HepG2 (cell line): Measurements from ENCODE around the gene APOL2. TPM values are rescaled to one million over a fixed set of nuclear protein-coding genes. Genes with fewer than 3 reads are reported as not detected.

ENCODE experiments used
- ATAC-seq: fragments of 200-7000 bp; cut with Tn5 transposase; 3 replicates; pipeline ENCODE4 v1.9.1; 2020; ENCODE audit warnings: mild to moderate bottlenecking, moderate library complexity
- BruUV-seq: library from RNA; stranded (reverse); fragments of 400-500 nt; replicated peaks from 2 replicates; lab custom pipeline; 2021; lab: Mats Ljungman, UMichigan
- CTCF ChIA-PET: fragments of 300-600 bp; formaldehyde crosslinking; extraction: SDS; loops from one replicate; lab custom pipeline; 2021; ENCODE audit warnings: low total read pairs, inconsistent platforms, low intra/inter-chr PET ratio; lab: Yijun Ruan, JAX
- POLR2A ChIA-PET: fragments of 350-600 bp; sonication (Branson Sonifier 250); formaldehyde crosslinking; loops from one replicate; lab custom pipeline; 2020; ENCODE audit warnings: antibody characterized with exemption, inconsistent platforms; lab: Yijun Ruan, JAX
- DNase-seq: peaks from one replicate; pipeline ENCODE4 v3.0.0-alpha.2; 2015; ENCODE audit warnings: low spot score
- FAIRE-seq: peaks from 3 replicates; lab custom pipeline; 2011; peaks lifted over from hg19 to GRCh38; lab: Jason Lieb, UNC
- H2AFZ ChIP-seq: one replicate; pipeline ENCODE4 v1.6.1; 2011; ENCODE audit warnings: low read length, inconsistent platforms
- H3K27ac ChIP-seq: fragments of 300-600 bp; 3 replicates; pipeline ENCODE4 v1.8.0; 2011; ENCODE audit warnings: mixed run types, mild to moderate bottlenecking, mixed read lengths, low read length, inconsistent platforms; ENCODE audit not compliant: insufficient read depth; ENCODE audit errors: extremely low read length
- H3K27me3 ChIP-seq, 2 experiments: fragments of 200-600 bp in 1 of 2; 2 replicates in 1 of 2; 3 replicates in 1 of 2; pipeline versions ENCODE4 v1.6.0 to v1.8.0; 2011; ENCODE audit warnings: low read length in 2 of 2, mild to moderate bottlenecking in 2 of 2, moderate library complexity in 2 of 2, inconsistent platforms in 1 of 2; ENCODE audit not compliant: insufficient read depth in 2 of 2, control insufficient read depth in 1 of 2
- H3K36me3 ChIP-seq, 2 experiments: fragments of 200-600 bp in 1 of 2; replicated peaks in 1 of 2; 2 replicates in 1 of 2; 3 replicates in 1 of 2; pipeline versions ENCODE4 v1.5.1 to v1.8.0; 2011; ENCODE audit warnings: low read length in 2 of 2, inconsistent platforms in 1 of 2; ENCODE audit not compliant: insufficient read depth in 2 of 2, control insufficient read depth in 1 of 2
- H3K4me1 ChIP-seq: 2 replicates; pipeline ENCODE4 v1.5.1; 2012; ENCODE audit warnings: low read length, inconsistent platforms; ENCODE audit not compliant: insufficient read depth
- H3K4me2 ChIP-seq: 2 replicates; pipeline ENCODE4 v1.6.0; 2011; ENCODE audit warnings: low read depth, low read length, inconsistent platforms
- H3K4me3 ChIP-seq, 3 experiments: fragments of 200-600 bp in 1 of 3; sonication (generic), shearing (Covaris generic) in 1 of 3; replicated peaks in 1 of 3; 2 replicates each; pipeline ENCODE4 v1.5.1; 2011 to 2016; ENCODE audit warnings: low read length in 3 of 3, inconsistent platforms in 2 of 3, low read depth in 2 of 3, mild to moderate bottlenecking in 2 of 3, control low read depth in 1 of 3, mixed read lengths in 1 of 3; ENCODE audit not compliant: insufficient read depth in 1 of 3
- H3K79me2 ChIP-seq: one replicate; pipeline ENCODE4 v1.6.1; 2011; ENCODE audit warnings: low read length, inconsistent platforms; ENCODE audit not compliant: insufficient read depth
- H3K9ac ChIP-seq: 2 replicates; pipeline ENCODE4 v1.6.0; 2011; ENCODE audit warnings: mild to moderate bottlenecking, low read depth, low read length, inconsistent platforms; ENCODE audit not compliant: insufficient read depth
- H3K9me3 ChIP-seq: 2 replicates; pipeline ENCODE4 v1.5.1; 2012; ENCODE audit warnings: mild to moderate bottlenecking, low read length
- H4K20me1 ChIP-seq: 2 replicates; pipeline ENCODE4 v1.6.0; 2011; ENCODE audit warnings: inconsistent platforms, mild to moderate bottlenecking, low read length, moderate library complexity; ENCODE audit not compliant: insufficient read depth
- FOXO1 ChIP-seq: sonication (generic); formaldehyde crosslinking; IDR thresholded peaks from 2 replicates; pipeline ENCODE4 v1.4.0; 2020; ENCODE audit warnings: missing genetic modification reagents
- HDAC2 ChIP-seq: sonication (generic); formaldehyde crosslinking; IDR thresholded peaks from 2 replicates; pipeline ENCODE4 v1.4.0; 2020; ENCODE audit warnings: missing genetic modification reagents
- HNRNPL ChIP-seq: fragments of 200-400 bp; formaldehyde crosslinking; IDR thresholded peaks from 2 replicates; pipeline ENCODE4 v1.6.1; 2017; ENCODE audit warnings: mild to moderate bottlenecking, low read depth, low read length
- HOXA7 ChIP-seq: sonication (generic); formaldehyde crosslinking; IDR thresholded peaks from 2 replicates; pipeline ENCODE4 v1.8.1; 2022; ENCODE audit warnings: mild to moderate bottlenecking, missing genetic modification reagents, moderate library complexity
- KDM3A ChIP-seq: IDR thresholded peaks from 2 replicates; pipeline ENCODE4 v1.6.1; 2018; ENCODE audit warnings: low read depth, missing compliant biosample characterization
- NFKBIZ ChIP-seq: IDR thresholded peaks from 2 replicates; pipeline ENCODE4 v1.6.1; 2018; ENCODE audit warnings: missing genetic modification reagents, missing compliant biosample characterization
- POLR2AphosphoS5 ChIP-seq: IDR thresholded peaks from 2 replicates; pipeline ENCODE4 v1.6.1; 2012; ENCODE audit warnings: low read depth, low read length
- RARG ChIP-seq: sonication (generic); formaldehyde crosslinking; IDR thresholded peaks from 2 replicates; pipeline ENCODE4 v1.4.0; 2020; ENCODE audit warnings: low read depth, mild to moderate bottlenecking, missing genetic modification reagents
- SATB2 ChIP-seq: sonication (generic); formaldehyde crosslinking; IDR thresholded peaks from 2 replicates; pipeline ENCODE4 v1.5.0; 2020; ENCODE audit warnings: missing genetic modification reagents
- SIX1 ChIP-seq: sonication (generic); formaldehyde crosslinking; IDR thresholded peaks from 2 replicates; pipeline ENCODE4 v1.4.0; 2020; ENCODE audit warnings: missing genetic modification reagents, borderline replicate concordance
- SUZ12 ChIP-seq: fragments of 150-350 bp; IDR thresholded peaks from 2 replicates; pipeline ENCODE4 v1.6.1; 2014; ENCODE audit warnings: low read depth, low read length
- TOPORS ChIP-seq: sonication (generic); formaldehyde crosslinking; IDR thresholded peaks from 2 replicates; pipeline ENCODE4 v1.8.0; 2023; ENCODE audit warnings: mild to moderate bottlenecking, missing genetic modification reagents
- ZFP90 ChIP-seq: sonication (generic); formaldehyde crosslinking; IDR thresholded peaks from 2 replicates; pipeline ENCODE4 v1.8.0; 2022; ENCODE audit warnings: missing genetic modification reagents, mild to moderate bottlenecking, inconsistent platforms, borderline replicate concordance
- ZNF883 ChIP-seq: sonication (generic); formaldehyde crosslinking; IDR thresholded peaks from 2 replicates; pipeline ENCODE4 v1.5.1; 2020; ENCODE audit warnings: mild to moderate bottlenecking, missing genetic modification reagents; ENCODE audit errors: not compliant biosample characterization
- WGBS: methylation state at CpG from one replicate; pipeline ENCODE4 v1.1.6; 2017; ENCODE audit warnings: low lambda C conversion rate; 5-methylcytosine and 5-hydroxymethylcytosine counted together
- in situ Hi-C: cut with HindIII; loops from 2 replicates; pipeline ENCODE4 v1.10.0; 2017; ENCODE audit warnings: low pct_unique_long_range_greater_than_20kb; ENCODE audit not compliant: extremely low pct_ligation_motif_present
- intact Hi-C: fragments of 100-400 bp; cut with micrococcal nuclease; formaldehyde crosslinking; loops from one replicate; pipeline ENCODE4 v1.10.0; 2022; ENCODE audit not compliant: unreplicated experiment
- polyA plus RNA-seq, 8 experiments: library from polyadenylated mRNA; depleted of rRNA in 3 of 8; stranded (reverse) in 7 of 8; unstranded in 1 of 8; fragments of >200 nt; fragmentation: Illumina TruSeq in 4 of 8; extraction: Trizol in 4 of 8; gene quantifications; 2 replicates each; pipeline versions ENCODE4 v1.2.1 to v1.2.3, GENCODE V29; 2011 to 2016; ENCODE audit warnings: low read depth in 4 of 8, missing spikeins in 1 of 8, mixed read lengths in 1 of 8; ENCODE audit not compliant: insufficient read depth in 1 of 8
- total RNA-seq, 5 experiments: library from RNA; depleted of rRNA; stranded (reverse); fragments of >200 nt; fragmentation: Illumina TruSeq; extraction: Trizol; gene quantifications; 2 replicates each; pipeline ENCODE4 v1.2.3, GENCODE V29; 2016; ENCODE audit warnings: low read depth in 1 of 5
- TF ChIP-seq, protein P1 (sequence below): sonication (generic); formaldehyde crosslinking; IDR thresholded peaks from 2 replicates; pipeline ENCODE4 v1.8.1; 2023; ENCODE audit warnings: mild to moderate bottlenecking, missing genetic modification reagents, borderline replicate concordance
- TF ChIP-seq, protein P2 (sequence below): sonication (generic); formaldehyde crosslinking; IDR thresholded peaks from 2 replicates; pipeline ENCODE4 v1.4.0; 2020; ENCODE audit warnings: missing genetic modification reagents
- TF ChIP-seq, protein P3 (sequence below): sonication (generic); formaldehyde crosslinking; IDR thresholded peaks from 2 replicates; pipeline ENCODE4 v1.5.1; 2020; ENCODE audit warnings: mild to moderate bottlenecking, missing genetic modification reagents, moderate library complexity

Gene APOL2
- total and polyA plus RNA-seq, 2 of the 13 experiments (the other 11 are each of a cell fraction or from before 2014, with no cell fraction given), result 28.7 to 51.2 TPM

DNA sequence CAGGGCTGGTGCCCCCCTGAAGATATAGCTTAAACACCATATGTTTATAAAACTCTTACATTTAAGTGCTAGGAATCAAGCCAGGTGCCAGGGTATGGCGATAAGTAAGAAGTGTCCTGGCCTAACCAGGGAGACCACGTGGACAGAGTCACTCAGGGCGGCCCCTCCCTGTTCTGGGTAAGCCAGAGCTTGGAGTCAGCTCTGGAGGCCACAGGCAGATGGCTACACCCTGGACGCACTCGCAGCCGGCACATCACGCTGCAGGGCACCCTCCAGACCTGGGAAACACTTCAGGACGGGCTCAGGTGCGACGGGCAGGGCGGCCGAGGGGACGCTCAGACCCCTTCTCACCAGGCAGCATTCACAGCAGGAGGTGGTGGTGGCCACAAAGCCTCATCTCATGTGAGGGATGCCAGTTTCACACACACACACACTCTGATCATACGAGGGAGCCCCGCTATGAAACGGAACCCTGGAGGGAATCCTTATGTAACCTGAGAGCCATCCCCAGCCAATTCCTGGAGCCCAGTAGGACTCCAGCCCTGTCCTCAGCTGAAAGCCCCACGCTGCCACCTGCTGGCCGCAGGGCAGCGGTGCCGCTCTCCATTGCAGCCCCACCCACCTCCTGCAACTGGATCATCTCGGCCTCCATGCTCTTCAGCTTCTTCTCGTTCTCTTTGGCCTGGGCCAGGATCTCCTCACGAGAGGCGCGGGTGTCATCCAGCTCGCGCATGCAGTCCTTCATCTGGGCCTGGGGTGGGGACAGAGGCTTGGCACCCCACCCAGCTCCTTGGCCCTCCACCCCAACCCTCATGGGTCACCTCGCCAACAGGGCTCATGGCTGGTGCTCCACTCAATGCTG lies 47.0 kb upstream of the APOL2 start:
- peak; percentile 77 for FAIRE-seq
- TF ChIP-seq ZFP90, result no peak
- no peak for TF ChIP-seq POLR2AphosphoS5
- no peak for TF ChIP-seq TOPORS (CRISPR knock-in tag)
- 0 out of 2 replicates have a peak, but pooled peaks have one; percentile 17 for TF ChIP-seq HNRNPL
- TF ChIP-seq RARG (CRISPR knock-in tag), result no peak
- TF ChIP-seq ZNF883 (CRISPR knock-in tag), result peak; percentile 42
- TF ChIP-seq KDM3A, result peak; percentile 65; the same call in 1 of the 2 replicates
- no peak for TF ChIP-seq FOXO1 (CRISPR knock-in tag)
- TF ChIP-seq SATB2 (CRISPR knock-in tag), result no peak
- TF ChIP-seq NFKBIZ (CRISPR knock-in tag), result no peak
- TF ChIP-seq HDAC2, result no peak
- TF ChIP-seq, protein P1, sequence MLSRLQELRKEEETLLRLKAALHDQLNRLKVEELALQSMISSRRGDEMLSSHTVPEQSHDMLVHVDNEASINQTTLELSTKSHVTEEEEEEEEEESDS, result no peak
- TF ChIP-seq SIX1 (CRISPR knock-in tag), result peak; percentile 63
- TF ChIP-seq, protein P2, sequence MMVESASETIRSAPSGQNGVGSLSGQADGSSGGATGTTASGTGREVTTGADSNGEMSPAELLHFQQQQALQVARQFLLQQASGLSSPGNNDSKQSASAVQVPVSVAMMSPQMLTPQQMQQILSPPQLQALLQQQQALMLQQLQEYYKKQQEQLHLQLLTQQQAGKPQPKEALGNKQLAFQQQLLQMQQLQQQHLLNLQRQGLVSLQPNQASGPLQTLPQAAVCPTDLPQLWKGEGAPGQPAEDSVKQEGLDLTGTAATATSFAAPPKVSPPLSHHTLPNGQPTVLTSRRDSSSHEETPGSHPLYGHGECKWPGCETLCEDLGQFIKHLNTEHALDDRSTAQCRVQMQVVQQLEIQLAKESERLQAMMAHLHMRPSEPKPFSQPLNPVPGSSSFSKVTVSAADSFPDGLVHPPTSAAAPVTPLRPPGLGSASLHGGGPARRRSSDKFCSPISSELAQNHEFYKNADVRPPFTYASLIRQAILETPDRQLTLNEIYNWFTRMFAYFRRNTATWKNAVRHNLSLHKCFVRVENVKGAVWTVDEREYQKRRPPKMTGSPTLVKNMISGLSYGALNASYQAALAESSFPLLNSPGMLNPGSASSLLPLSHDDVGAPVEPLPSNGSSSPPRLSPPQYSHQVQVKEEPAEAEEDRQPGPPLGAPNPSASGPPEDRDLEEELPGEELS (CRISPR knock-in tag), result no peak
- TF ChIP-seq, protein P3, sequence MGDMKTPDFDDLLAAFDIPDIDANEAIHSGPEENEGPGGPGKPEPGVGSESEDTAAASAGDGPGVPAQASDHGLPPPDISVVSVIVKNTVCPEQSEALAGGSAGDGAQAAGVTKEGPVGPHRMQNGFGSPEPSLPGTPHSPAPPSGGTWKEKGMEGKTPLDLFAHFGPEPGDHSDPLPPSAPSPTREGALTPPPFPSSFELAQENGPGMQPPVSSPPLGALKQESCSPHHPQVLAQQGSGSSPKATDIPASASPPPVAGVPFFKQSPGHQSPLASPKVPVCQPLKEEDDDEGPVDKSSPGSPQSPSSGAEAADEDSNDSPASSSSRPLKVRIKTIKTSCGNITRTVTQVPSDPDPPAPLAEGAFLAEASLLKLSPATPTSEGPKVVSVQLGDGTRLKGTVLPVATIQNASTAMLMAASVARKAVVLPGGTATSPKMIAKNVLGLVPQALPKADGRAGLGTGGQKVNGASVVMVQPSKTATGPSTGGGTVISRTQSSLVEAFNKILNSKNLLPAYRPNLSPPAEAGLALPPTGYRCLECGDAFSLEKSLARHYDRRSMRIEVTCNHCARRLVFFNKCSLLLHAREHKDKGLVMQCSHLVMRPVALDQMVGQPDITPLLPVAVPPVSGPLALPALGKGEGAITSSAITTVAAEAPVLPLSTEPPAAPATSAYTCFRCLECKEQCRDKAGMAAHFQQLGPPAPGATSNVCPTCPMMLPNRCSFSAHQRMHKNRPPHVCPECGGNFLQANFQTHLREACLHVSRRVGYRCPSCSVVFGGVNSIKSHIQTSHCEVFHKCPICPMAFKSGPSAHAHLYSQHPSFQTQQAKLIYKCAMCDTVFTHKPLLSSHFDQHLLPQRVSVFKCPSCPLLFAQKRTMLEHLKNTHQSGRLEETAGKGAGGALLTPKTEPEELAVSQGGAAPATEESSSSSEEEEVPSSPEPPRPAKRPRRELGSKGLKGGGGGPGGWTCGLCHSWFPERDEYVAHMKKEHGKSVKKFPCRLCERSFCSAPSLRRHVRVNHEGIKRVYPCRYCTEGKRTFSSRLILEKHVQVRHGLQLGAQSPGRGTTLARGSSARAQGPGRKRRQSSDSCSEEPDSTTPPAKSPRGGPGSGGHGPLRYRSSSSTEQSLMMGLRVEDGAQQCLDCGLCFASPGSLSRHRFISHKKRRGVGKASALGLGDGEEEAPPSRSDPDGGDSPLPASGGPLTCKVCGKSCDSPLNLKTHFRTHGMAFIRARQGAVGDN, result peak; percentile 75
- TF ChIP-seq SUZ12, result no peak
- no peak for TF ChIP-seq HOXA7 (CRISPR knock-in tag)

More for the DNA sequence above, 47.0 kb upstream of the APOL2 start:
- Histone ChIP-seq H3K9ac (no peak overlapping the region), H3K36me3 (peaks cover 46 to 71% of the 10 kb centered on the region in 2 experiments), H3K4me3 (no peak overlapping the region), H3K4me1 (no peaks in the 10 kb centered on the region), H3K27me3 (no peaks in the 10 kb centered on the region), H3K4me2 (no peak overlapping the region), H4K20me1 (no peaks in the 10 kb centered on the region), H3K9me3 (no peaks in the 10 kb centered on the region), H3K27ac (no peak overlapping the region), H2AFZ (no peak overlapping the region), H3K79me2 (no peaks in the 10 kb centered on the region)
- WGBS, result 84% methylated on average over 10 of the region's 28 CpGs
- DNase-seq (peak; percentile 52), ATAC-seq (peak; percentile 88)
- in situ Hi-C loops, result loop anchor here (5.0 to 10.0 kb wide), 2 partner anchors 52 to 89 kb away; partner anchors contain the start of gene APOL2
- BruUV-seq, result no TSS peak
- ChIA-PET POLR2A (no interaction called here), CTCF (interaction anchor here (0.9 to 2.0 kb wide), 2 partner anchors 65 to 92 kb away, joined by 4 to 14 read pairs; no protein-coding TSS in a partner anchor)
- intact Hi-C loops, result loop anchor here (2.0 kb wide), 2 partner anchors 82 to 92 kb away; no protein-coding TSS in a partner anchor
